B cell (primary cell): ENCODE measurements around the gene ELOA2.
"Not testable (repeated sequence)": the region's sequence is repeated elsewhere in the genome, so short reads cannot be mapped to it uniquely, and the experiment has no call there.

Experiments
- EZH2 ChIP-seq: IDR thresholded peaks from 2 replicates; pipeline ENCODE4 v1.6.1; 2012; ENCODE audit warnings: borderline replicate concordance, low read depth, mild to moderate bottlenecking, moderate library complexity, low read length; ENCODE audit not compliant: insufficient read depth, poor library complexity, severe bottlenecking
- TF ChIP-seq, protein P1 (sequence below): fragments of 200-600 bp; IDR thresholded peaks from one replicate; pipeline ENCODE4 v1.8.0; 2022; ENCODE audit warnings: antibody characterized with exemption, mild to moderate bottlenecking

DNA sequence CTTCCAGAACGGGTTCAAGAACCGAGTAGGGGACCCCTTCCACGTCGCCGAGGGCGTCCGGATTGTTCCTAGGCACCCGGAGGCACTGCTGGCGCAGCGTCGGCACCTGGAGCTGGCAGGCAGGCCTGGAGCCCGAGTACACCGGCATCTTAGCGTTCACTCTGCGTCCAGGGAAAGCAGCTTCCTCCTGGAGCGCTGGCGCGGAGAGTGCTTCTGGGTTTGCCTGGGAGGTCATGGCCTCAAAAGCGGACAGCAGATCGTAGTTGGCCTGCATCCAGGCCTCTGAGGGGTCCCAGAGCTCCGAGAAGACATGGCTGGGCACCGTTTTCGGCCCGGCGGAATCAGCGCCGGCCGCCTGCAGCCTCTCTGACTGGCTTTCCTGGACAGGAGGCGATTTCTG is 6.7 kb downstream of the ELOA2 start:
- TF ChIP-seq, protein P1, sequence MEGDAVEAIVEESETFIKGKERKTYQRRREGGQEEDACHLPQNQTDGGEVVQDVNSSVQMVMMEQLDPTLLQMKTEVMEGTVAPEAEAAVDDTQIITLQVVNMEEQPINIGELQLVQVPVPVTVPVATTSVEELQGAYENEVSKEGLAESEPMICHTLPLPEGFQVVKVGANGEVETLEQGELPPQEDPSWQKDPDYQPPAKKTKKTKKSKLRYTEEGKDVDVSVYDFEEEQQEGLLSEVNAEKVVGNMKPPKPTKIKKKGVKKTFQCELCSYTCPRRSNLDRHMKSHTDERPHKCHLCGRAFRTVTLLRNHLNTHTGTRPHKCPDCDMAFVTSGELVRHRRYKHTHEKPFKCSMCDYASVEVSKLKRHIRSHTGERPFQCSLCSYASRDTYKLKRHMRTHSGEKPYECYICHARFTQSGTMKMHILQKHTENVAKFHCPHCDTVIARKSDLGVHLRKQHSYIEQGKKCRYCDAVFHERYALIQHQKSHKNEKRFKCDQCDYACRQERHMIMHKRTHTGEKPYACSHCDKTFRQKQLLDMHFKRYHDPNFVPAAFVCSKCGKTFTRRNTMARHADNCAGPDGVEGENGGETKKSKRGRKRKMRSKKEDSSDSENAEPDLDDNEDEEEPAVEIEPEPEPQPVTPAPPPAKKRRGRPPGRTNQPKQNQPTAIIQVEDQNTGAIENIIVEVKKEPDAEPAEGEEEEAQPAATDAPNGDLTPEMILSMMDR, result not testable (repeated sequence)
- not testable (repeated sequence) for TF ChIP-seq EZH2
